Peyer's patch (tissue), 4 donors: ENCODE results near the gene CREB3L4. TPM values are rescaled to one million over a fixed set of nuclear protein-coding genes. Genes with fewer than 3 reads are reported as not detected.

Experiments
- DNase-seq, 3 donors: peaks; one replicate each; pipeline ENCODE4 v3.0.0-alpha.2; 2017 to 2019
- H3K27ac ChIP-seq, 4 donors: fragments of 200-600 bp; sonication (generic); one replicate each; pipeline ENCODE4 v1.5.1; 2016 to 2019
- H3K27me3 ChIP-seq, 2 donors: fragments of 200-600 bp; sonication (generic); one replicate each; pipeline ENCODE4 v1.5.1; 2019
- H3K36me3 ChIP-seq, 3 donors: fragments of 200-600 bp; sonication (generic); one replicate each; pipeline ENCODE4 v1.5.1; 2016 to 2019
- H3K4me1 ChIP-seq, 4 donors: fragments of 200-600 bp; sonication (generic); one replicate each; pipeline ENCODE4 v1.5.1; 2016 to 2019
- H3K4me3 ChIP-seq, 4 donors: fragments of 200-600 bp; sonication (generic); 1 replicate in 3 of 4; 2 replicates in 1 of 4; pipeline ENCODE4 v1.5.1; 2016 to 2019; ENCODE audit warnings: mild to moderate bottlenecking in 1 of 4
- H3K9me3 ChIP-seq, 4 donors: fragments of 200-600 bp; sonication (generic); one replicate each; pipeline ENCODE4 v1.5.1; 2016 to 2019; ENCODE audit warnings: mild to moderate bottlenecking in 1 of 4
- CTCF ChIP-seq, 6 experiments: fragments of 450-650 bp in 4 of 6; fragments of 200-600 bp in 2 of 6; sonication (generic) in 1 of 6; IDR thresholded peaks; one replicate each; pipeline ENCODE4 v1.5.1; 2017 to 2019; ENCODE audit warnings: antibody characterized with exemption in 6 of 6, mild to moderate bottlenecking in 3 of 6, moderate library complexity in 1 of 6
- POLR2A ChIP-seq, 2 donors: fragments of 450-650 bp; IDR thresholded peaks; one replicate each; pipeline ENCODE4 v1.5.1; 2017; ENCODE audit warnings: antibody characterized with exemption in 2 of 2, mild to moderate bottlenecking in 2 of 2, moderate library complexity in 2 of 2
- total RNA-seq, 4 donors: library from RNA; depleted of rRNA; stranded (reverse); fragments of >200 nt; gene quantifications; one replicate each; pipeline ENCODE4 v1.1.0, GENCODE V29; 2016

Gene CREB3L4
- total RNA-seq, 4 donors from 2014 or later, result 14.5 to 21.6 (median 16.6) TPM

DNA sequence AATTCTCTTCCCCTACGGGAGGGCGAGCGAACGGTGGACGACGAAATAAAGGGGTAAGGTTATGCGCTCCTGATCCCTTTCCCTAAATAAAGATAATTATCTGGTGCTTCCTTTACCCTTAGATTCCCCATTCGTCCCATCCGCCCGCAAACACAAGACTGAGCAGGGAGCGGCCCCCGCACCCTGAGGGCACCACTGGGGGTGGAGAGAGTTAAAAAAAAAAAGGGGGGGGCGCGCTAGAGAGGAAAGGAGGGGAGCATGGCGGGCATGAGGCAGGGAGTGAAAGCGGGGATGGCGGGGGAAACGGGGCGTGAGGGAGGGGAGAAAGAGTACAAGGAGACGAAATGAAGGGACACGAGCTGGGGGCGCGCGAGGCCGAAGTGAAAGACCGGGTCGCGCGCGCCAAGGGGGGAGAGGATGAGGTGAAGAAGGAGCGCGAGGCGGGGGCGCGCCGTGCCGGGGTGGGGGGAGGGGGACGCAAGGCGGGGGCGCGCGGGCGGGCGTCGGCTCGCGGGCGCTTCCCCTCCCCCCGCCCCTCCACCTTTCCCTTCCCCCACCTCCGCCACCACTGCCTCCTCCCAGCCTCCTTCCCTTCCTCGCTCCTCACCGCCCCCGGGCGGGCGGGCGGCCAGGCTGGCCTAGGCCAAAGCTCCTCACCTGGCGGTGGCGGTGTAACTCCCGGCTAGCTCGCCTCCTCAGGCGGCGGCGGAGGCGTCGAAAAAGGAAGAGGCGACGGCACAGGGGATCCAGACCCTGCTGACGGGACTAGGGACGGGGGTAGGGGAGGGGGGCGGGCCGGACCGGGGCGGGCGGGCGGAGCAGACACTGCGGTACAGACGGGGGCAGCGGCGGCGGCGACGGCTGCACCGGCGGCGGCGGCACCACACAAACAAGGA lies 45.4 kb upstream of the CREB3L4 start:
- Histone ChIP-seq H3K27ac (peak overlapping the region; percentile 88 to 97 (median 88)), H3K4me3 (peak overlapping the region; percentile 80 to 92 (median 83)), H3K9me3 (no peaks in the 10 kb centered on the region), H3K36me3 (peaks cover 0 to 3% (median 0%) of the 10 kb centered on the region in 3 donors), H3K4me1 (peaks cover 0 to 33% (median 9%) of the 10 kb centered on the region in 4 donors), H3K27me3 (no peaks in the 10 kb centered on the region)
- TF ChIP-seq POLR2A (IDR thresholded peaks at IDR 0.05), result no peak
- peak in 2 of 6 experiments; percentile 15 to 17 for TF ChIP-seq CTCF (IDR thresholded peaks at IDR 0.05)
- peak in 2 of 3 donors; percentile 63 to 75 for DNase-seq

DNA sequence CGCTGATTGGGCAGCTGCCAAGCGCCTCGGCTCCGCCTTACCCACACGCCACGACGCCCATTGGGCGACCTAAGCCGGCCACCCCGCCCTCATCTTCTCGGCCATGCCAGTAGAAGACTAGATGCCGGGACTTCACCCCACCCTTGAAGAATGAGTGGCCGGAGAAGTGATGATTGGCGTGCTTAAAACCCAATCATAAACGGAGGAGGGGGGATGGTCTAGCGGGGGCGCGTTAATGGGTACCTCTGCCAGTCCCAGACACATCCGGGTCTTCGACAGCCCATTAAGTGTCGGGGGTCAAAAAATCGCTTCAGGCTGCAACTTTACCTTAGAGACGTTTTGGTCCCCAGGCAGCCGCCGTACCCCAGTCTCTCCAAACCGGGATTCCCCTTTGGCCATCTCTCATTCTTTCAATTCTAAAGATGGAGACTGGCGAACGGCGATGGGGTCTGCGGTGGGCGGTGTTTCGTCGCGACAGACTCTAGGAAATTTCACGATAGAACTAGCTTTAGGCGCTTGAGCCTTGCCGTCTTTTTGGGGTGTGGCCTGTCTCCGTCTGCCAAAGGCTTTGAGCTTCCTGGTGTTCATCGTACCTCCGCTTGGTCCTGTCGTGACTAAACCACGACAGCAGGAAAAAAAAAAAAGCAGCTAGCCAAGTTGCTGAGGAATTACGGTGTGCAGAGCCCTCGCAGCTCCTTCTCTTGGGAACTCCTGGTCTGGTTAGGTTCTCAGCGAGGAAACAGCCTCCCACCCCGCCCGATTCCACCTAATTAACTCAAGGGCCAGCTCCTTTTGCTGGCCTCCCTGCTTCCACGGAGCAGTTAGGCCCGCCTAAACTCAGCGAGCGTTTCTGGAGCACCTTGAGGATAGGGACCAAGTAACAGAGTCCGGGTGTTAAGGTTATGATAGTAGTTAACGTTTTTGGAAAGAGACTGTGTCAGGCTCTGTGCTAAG lies 44.5 kb upstream of the CREB3L4 start, which contains the start of gene GATAD2B:
Gene GATAD2B, minus strand, starts transcription at position 1 of the 954 bp plus-strand sequence. CDS start 94,625 bp downstream, outside the sequence.
- H3K9me3 ChIP-seq, result no peaks in the 10 kb centered on the region
- peak; percentile 98 to 100 (median 99) for DNase-seq
- H3K27ac ChIP-seq, result peak within 1 kb of the TSS; percentile 88 to 97 (median 88)
- peak in 1 of 2 donors; percentile 17 for TF ChIP-seq POLR2A (IDR thresholded peaks at IDR 0.05)
- peak in 1 of 6 experiments; percentile 3 for TF ChIP-seq CTCF (IDR thresholded peaks at IDR 0.05)
- peak within 1 kb of the TSS; percentile 80 to 92 (median 83) for H3K4me3 ChIP-seq
- H3K27me3 ChIP-seq, result no peaks in the 10 kb centered on the region
- peaks cover 0 to 3% (median 0%) of the 10 kb centered on the region in 3 donors for H3K36me3 ChIP-seq
- H3K4me1 ChIP-seq, result peaks cover 0 to 33% (median 9%) of the 10 kb centered on the region in 4 donors

DNA sequence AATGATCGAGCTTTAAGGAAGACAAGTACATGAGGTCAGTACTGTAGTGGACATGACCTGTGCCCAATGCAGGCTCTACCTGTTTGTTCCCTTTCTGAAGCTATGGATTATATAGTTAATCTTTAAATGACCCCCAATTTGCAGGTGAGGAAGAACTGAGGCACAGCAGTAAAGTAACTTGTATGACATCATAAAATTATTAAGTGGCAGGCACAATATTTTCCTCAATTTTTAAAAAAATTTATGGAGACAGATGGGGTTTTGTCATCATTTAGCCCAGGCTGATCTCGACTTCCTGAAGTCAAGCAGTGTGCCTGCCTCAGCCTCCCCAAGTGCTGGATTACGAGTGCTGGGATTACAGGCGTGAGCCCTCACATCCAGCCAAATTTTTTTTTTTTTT lies 41.3 kb upstream of the CREB3L4 start:
- Histone ChIP-seq H3K27me3 (no peaks in the 10 kb centered on the region), H3K36me3 (peaks cover 0 to 11% (median 0%) of the 10 kb centered on the region in 3 donors), H3K9me3 (no peaks in the 10 kb centered on the region), H3K27ac (no peak overlapping the region), H3K4me3 (no peak overlapping the region), H3K4me1 (peaks cover 0 to 15% (median 3%) of the 10 kb centered on the region in 4 donors)
- TF ChIP-seq POLR2A (IDR thresholded peaks at IDR 0.05), result no peak
- no peak for TF ChIP-seq CTCF (IDR thresholded peaks at IDR 0.05)
- DNase-seq, result no peak

- H3K9me3 ChIP-seq, result no peaks in the 10 kb centered on the region
- H3K36me3 ChIP-seq, result peaks cover 0 to 24% (median 0%) of the 10 kb centered on the region in 3 donors
- no peaks in the 10 kb centered on the region for H3K27me3 ChIP-seq
- TF ChIP-seq POLR2A (IDR thresholded peaks at IDR 0.05) (no peak), CTCF (IDR thresholded peaks at IDR 0.05) (no peak)
- no peak overlapping the region for H3K4me3 ChIP-seq
- peak overlapping the region in 1 of 4 donors; percentile 39 for H3K27ac ChIP-seq
- DNase-seq, result peak in 1 of 3 donors; percentile 7
- H3K4me1 ChIP-seq, result peaks cover 0 to 11% (median 2%) of the 10 kb centered on the region in 4 donors
These were observed 39.5 kb upstream of the CREB3L4 start for GRCh38 chr1:153928245-153928644.

GRCh38 chr1:153928791-153929341 lies 38.8 kb upstream of the CREB3L4 start:
- H3K36me3 ChIP-seq, result peaks cover 0 to 30% (median 0%) of the 10 kb centered on the region in 3 donors
- peak in 1 of 3 donors; percentile 32 for DNase-seq
- TF ChIP-seq CTCF (IDR thresholded peaks at IDR 0.05) (no peak), POLR2A (IDR thresholded peaks at IDR 0.05) (no peak)

More at GRCh38 chr1:153928791-153929341, 38.8 kb upstream of the CREB3L4 start:
- H3K4me1 ChIP-seq, result peaks cover 0 to 6% (median 0%) of the 10 kb centered on the region in 4 donors
- no peaks in the 10 kb centered on the region for H3K9me3 ChIP-seq
- H3K27ac ChIP-seq, result peak overlapping the region in 1 of 4 donors; percentile 39
- H3K4me3 ChIP-seq, result no peak overlapping the region
- H3K27me3 ChIP-seq, result no peaks in the 10 kb centered on the region
